MM.1S (cell line): ENCODE data around the gene RS1.

Experiments used
- DNase-seq: peaks from one replicate; pipeline ENCODE4 v3.0.0-alpha.2; 2015
- H2AFZ ChIP-seq: fragments of 300-600 bp; sonication (generic); 2 replicates; pipeline ENCODE4 v1.6.0; 2016; ENCODE audit warnings: antibody characterized with exemption, low read length
- H3F3A ChIP-seq: fragments of 300-600 bp; sonication (generic); 2 replicates; pipeline ENCODE4 v1.6.1; 2016; ENCODE audit warnings: mild to moderate bottlenecking, antibody characterized with exemption, low read length, moderate library complexity, mixed read lengths; ENCODE audit not compliant: insufficient read depth
- H3K27ac ChIP-seq: fragments of 300-600 bp; sonication (generic); 2 replicates; pipeline ENCODE4 v1.5.1; 2016; ENCODE audit warnings: mild to moderate bottlenecking, low read length
- H3K27me3 ChIP-seq: fragments of 300-600 bp; sonication (generic); replicated peaks from 2 replicates; pipeline ENCODE4 v1.6.0; 2016; ENCODE audit warnings: low read length; ENCODE audit not compliant: insufficient read depth
- H3K36me3 ChIP-seq: fragments of 300-600 bp; sonication (generic); replicated peaks from 2 replicates; pipeline ENCODE4 v1.6.1; 2016; ENCODE audit warnings: mild to moderate bottlenecking, low read length, mixed read lengths; ENCODE audit not compliant: insufficient read depth
- H3K4me1 ChIP-seq: fragments of 300-600 bp; sonication (generic); 2 replicates; pipeline ENCODE4 v1.6.1; 2016; ENCODE audit warnings: low read length, mixed read lengths
- H3K4me2 ChIP-seq: fragments of 300-600 bp; sonication (generic); 2 replicates; pipeline ENCODE4 v1.6.0; 2016; ENCODE audit warnings: low read depth, low read length
- H3K4me3 ChIP-seq: fragments of 300-600 bp; sonication (generic); 2 replicates; pipeline ENCODE4 v1.5.1; 2016; ENCODE audit warnings: low read length, mixed read lengths
- H3K79me2 ChIP-seq: fragments of 300-600 bp; sonication (generic); 2 replicates; pipeline ENCODE4 v1.6.1; 2016; ENCODE audit warnings: mixed run types, low read length, mixed read lengths
- H3K9ac ChIP-seq: fragments of 300-600 bp; sonication (generic); 2 replicates; pipeline ENCODE4 v1.6.1; 2016; ENCODE audit warnings: low read length, mixed read lengths
- H3K9me2 ChIP-seq: fragments of 300-600 bp; sonication (generic); replicated peaks from 2 replicates; pipeline ENCODE4 v1.6.1; 2016; ENCODE audit warnings: mild to moderate bottlenecking, low read length, mixed read lengths; ENCODE audit not compliant: insufficient read depth
- H3K9me3 ChIP-seq: fragments of 300-600 bp; sonication (generic); replicated peaks from 2 replicates; pipeline ENCODE4 v1.6.1; 2016; ENCODE audit warnings: mild to moderate bottlenecking, low read length, mixed read lengths; ENCODE audit not compliant: insufficient read depth
- H4K20me1 ChIP-seq: fragments of 300-600 bp; sonication (generic); 2 replicates; pipeline ENCODE4 v1.6.1; 2016; ENCODE audit warnings: mild to moderate bottlenecking, low read length, moderate library complexity, mixed read lengths; ENCODE audit not compliant: insufficient read depth
- EZH2 ChIP-seq: fragments of 300-600 bp; sonication (generic); optimal IDR thresholded peaks from 2 replicates; pipeline ENCODE3; 2017; ENCODE audit warnings: low read depth, mild to moderate bottlenecking, antibody characterized with exemption, low read length, mixed read lengths
- EZH2phosphoT487 ChIP-seq: fragments of 300-600 bp; sonication (generic); IDR thresholded peaks from 2 replicates; pipeline ENCODE4 v1.6.1; 2018; ENCODE audit warnings: antibody characterized with exemption, low read length
- TF ChIP-seq, protein P1 (sequence below): fragments of 300-600 bp; sonication (generic); IDR thresholded peaks from 2 replicates; pipeline ENCODE4 v1.5.1; 2016; ENCODE audit warnings: antibody characterized with exemption, low read length, mixed read lengths

Gene RS1

DNA sequence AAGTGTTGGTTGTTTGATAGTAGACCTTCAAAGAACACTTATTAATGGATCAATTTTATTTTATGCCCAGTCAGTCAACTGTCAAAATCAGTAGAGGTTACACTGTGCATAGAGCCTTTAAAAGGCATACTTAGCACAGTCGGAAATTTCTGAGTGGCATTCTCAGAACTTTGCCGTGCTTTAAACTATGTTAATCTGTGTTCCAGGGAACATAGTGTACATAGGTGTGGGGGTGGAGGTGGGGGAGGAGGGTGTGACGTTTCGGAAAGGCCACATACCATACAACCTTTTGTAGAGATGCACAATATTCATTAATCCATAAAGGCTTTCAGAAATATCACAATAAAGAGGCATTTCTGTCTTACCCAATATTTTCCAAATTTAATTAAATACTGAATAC, 75.8 kb downstream of the RS1 start:
- Histone ChIP-seq H3K4me3 (no peak overlapping the region), H3K9ac (no peak overlapping the region), H2AFZ (no peak overlapping the region), H3K79me2 (no peaks in the 10 kb centered on the region), H3K4me2 (no peak overlapping the region), H3K36me3 (no peaks in the 10 kb centered on the region), H3K4me1 (no peaks in the 10 kb centered on the region), H3K27me3 (no peaks in the 10 kb centered on the region), H3K9me3 (no peaks in the 10 kb centered on the region), H3F3A (no peaks in the 10 kb centered on the region), H4K20me1 (no peaks in the 10 kb centered on the region), H3K27ac (no peak overlapping the region), H3K9me2 (no peaks in the 10 kb centered on the region)
- TF ChIP-seq EZH2 (no peak), EZH2phosphoT487 (no peak)
- TF ChIP-seq, protein P1, sequence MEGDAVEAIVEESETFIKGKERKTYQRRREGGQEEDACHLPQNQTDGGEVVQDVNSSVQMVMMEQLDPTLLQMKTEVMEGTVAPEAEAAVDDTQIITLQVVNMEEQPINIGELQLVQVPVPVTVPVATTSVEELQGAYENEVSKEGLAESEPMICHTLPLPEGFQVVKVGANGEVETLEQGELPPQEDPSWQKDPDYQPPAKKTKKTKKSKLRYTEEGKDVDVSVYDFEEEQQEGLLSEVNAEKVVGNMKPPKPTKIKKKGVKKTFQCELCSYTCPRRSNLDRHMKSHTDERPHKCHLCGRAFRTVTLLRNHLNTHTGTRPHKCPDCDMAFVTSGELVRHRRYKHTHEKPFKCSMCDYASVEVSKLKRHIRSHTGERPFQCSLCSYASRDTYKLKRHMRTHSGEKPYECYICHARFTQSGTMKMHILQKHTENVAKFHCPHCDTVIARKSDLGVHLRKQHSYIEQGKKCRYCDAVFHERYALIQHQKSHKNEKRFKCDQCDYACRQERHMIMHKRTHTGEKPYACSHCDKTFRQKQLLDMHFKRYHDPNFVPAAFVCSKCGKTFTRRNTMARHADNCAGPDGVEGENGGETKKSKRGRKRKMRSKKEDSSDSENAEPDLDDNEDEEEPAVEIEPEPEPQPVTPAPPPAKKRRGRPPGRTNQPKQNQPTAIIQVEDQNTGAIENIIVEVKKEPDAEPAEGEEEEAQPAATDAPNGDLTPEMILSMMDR: no peak
- no peak for DNase-seq

DNA sequence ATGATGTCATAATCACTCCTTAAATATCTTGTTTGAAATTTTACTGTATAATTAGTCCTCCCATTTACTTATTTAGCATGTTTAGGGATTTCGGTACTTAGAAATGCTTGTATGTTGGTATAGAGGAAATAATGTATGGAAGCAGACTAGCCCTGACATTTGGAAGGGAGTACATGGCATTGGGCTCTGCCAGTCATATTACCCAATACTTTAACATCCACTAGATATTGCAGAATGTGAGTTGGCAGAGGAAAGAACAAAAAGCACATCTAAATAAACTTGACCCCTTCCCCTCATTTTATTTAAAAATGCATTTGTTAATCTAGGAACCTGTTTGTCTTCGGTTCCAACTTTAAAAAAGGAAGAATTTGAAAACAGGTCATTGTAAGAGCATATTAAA, 77.8 kb downstream of the RS1 start:
- Histone ChIP-seq H4K20me1 (no peaks in the 10 kb centered on the region), H3K4me1 (no peaks in the 10 kb centered on the region), H3K27ac (no peak overlapping the region), H3F3A (no peaks in the 10 kb centered on the region), H3K4me3 (no peak overlapping the region), H3K9me2 (no peaks in the 10 kb centered on the region), H3K79me2 (no peaks in the 10 kb centered on the region), H3K9me3 (no peaks in the 10 kb centered on the region), H3K36me3 (no peaks in the 10 kb centered on the region), H3K27me3 (no peaks in the 10 kb centered on the region), H2AFZ (no peak overlapping the region), H3K9ac (no peak overlapping the region), H3K4me2 (no peak overlapping the region)
- TF ChIP-seq EZH2phosphoT487 (no peak), EZH2 (no peak)
- TF ChIP-seq, protein P1: no peak
- DNase-seq: no peak

DNA sequence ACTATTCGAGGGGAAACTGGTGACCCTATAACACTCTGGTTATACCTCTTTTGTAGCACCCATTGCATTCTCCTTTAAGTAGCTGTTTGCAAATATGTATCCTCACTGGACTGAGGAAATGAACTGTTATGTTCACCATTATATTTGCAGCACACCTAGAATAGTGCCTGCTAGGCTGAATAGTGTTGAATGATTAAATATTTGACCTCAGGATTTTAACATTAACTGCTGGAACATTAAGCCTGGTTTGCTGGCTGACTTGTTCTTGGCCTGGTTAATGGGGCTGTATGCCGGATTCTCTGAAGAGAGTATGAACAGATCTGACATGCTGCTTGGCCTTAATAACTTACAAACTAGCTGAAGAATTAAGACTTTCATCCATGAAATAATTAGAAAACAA, 80.1 kb downstream of the RS1 start:
- H3K27me3 ChIP-seq: no peaks in the 10 kb centered on the region

More for the DNA sequence above, 80.1 kb downstream of the RS1 start:
- no peaks in the 10 kb centered on the region for H3K4me1 ChIP-seq
- H3F3A ChIP-seq: no peaks in the 10 kb centered on the region
- no peaks in the 10 kb centered on the region for H3K9me2 ChIP-seq
- H3K4me3 ChIP-seq: no peak overlapping the region
- no peaks in the 10 kb centered on the region for H4K20me1 ChIP-seq
- no peaks in the 10 kb centered on the region for H3K36me3 ChIP-seq
- no peak overlapping the region for H2AFZ ChIP-seq
- no peaks in the 10 kb centered on the region for H3K9me3 ChIP-seq
- TF ChIP-seq EZH2phosphoT487 (no peak), EZH2 (no peak)
- TF ChIP-seq, protein P1: no peak
- no peak overlapping the region for H3K9ac ChIP-seq
- no peak for DNase-seq
- no peak overlapping the region for H3K27ac ChIP-seq
- no peak overlapping the region for H3K4me2 ChIP-seq
- no peaks in the 10 kb centered on the region for H3K79me2 ChIP-seq
